ENCODE data around the gene PPFIBP1.

Gene PPFIBP1

GRCh38 chr12:27614866-27615265, 90.9 kb downstream of the PPFIBP1 start:
- no peak for TF ChIP-seq CTCF (IDR thresholded peaks at IDR 0.05; ENCODE audit: extremely low read depth, insufficient read depth, missing control alignments)
- no peak for DNase-seq (ENCODE audit: low spot score)
- in situ Hi-C loops (cut with MboI; ENCODE audit: low pct_unique_long_range_greater_than_20kb, low sequenced_read_pairs, unreplicated experiment), result no loop called here

GRCh38 chr12:27615331-27615891, 91.4 kb downstream of the PPFIBP1 start:
- in situ Hi-C loops (cut with MboI; ENCODE audit: low pct_unique_long_range_greater_than_20kb, low sequenced_read_pairs, unreplicated experiment), result no loop called here
- TF ChIP-seq CTCF (IDR thresholded peaks at IDR 0.05; ENCODE audit: extremely low read depth, insufficient read depth, missing control alignments), result no peak
- DNase-seq (ENCODE audit: low spot score), result no peak

GRCh38 chr12:27616356-27617142, 92.5 kb downstream of the PPFIBP1 start:
- in situ Hi-C loops (cut with MboI; ENCODE audit: low pct_unique_long_range_greater_than_20kb, low sequenced_read_pairs, unreplicated experiment), result no loop called here
- TF ChIP-seq CTCF (IDR thresholded peaks at IDR 0.05; ENCODE audit: extremely low read depth, insufficient read depth, missing control alignments), result no peak
- DNase-seq (ENCODE audit: low spot score), result no peak

- TF ChIP-seq CTCF (IDR thresholded peaks at IDR 0.05; ENCODE audit: extremely low read depth, insufficient read depth, missing control alignments), result no peak
- DNase-seq (ENCODE audit: low spot score), result no peak
- in situ Hi-C loops (cut with MboI; ENCODE audit: low pct_unique_long_range_greater_than_20kb, low sequenced_read_pairs, unreplicated experiment), result no loop called here
These were observed 94.8 kb downstream of the PPFIBP1 start for GRCh38 chr12:27618836-27619235.

- DNase-seq (ENCODE audit: low spot score), result no peak
- TF ChIP-seq CTCF (IDR thresholded peaks at IDR 0.05; ENCODE audit: extremely low read depth, insufficient read depth, missing control alignments), result no peak
- in situ Hi-C loops (cut with MboI; ENCODE audit: low pct_unique_long_range_greater_than_20kb, low sequenced_read_pairs, unreplicated experiment), result no loop called here
These were observed 95.3 kb downstream of the PPFIBP1 start for GRCh38 chr12:27619308-27619707.

GRCh38 chr12:27620121-27620520, 96.1 kb downstream of the PPFIBP1 start:
- DNase-seq (ENCODE audit: low spot score), result no peak
- in situ Hi-C loops (cut with MboI; ENCODE audit: low pct_unique_long_range_greater_than_20kb, low sequenced_read_pairs, unreplicated experiment), result no loop called here
- TF ChIP-seq CTCF (IDR thresholded peaks at IDR 0.05; ENCODE audit: extremely low read depth, insufficient read depth, missing control alignments), result no peak

Measured in GM13977 (cell line).